ENCODE measurements around the gene DNAAF5.

DNA sequence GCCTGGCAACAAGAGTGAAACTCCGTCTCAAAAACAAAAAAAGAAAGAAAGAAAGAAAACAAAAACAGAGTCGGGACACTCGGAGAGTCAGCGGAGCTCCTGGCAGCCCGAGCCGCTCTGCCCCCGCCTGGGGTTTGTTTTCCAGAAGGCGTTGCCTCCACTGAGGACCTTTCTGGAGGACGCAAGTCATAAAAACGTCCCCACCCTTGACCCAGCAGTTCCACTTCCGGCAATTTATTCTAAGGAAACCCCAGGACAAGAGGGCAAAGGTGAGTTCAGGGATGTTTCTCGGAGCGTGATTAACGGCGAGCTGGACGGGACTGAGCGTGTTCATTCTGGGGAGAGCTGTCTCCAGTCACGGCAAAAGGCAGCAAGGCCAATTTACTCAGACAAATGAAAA is 78.8 kb downstream of the DNAAF5 start:
- TF ChIP-seq SPI1 (IDR thresholded peaks at IDR 0.05; ENCODE audit: low read depth, low read length) (no peak), POLR2A (IDR thresholded peaks at IDR 0.05; ENCODE audit: low read depth, low read length) (no peak), TAF1 (IDR thresholded peaks at IDR 0.05; ENCODE audit: low read depth, low read length) (no peak)
